HepG2 (cell line): ENCODE results near the gene NOC2L.

ENCODE experiments used
- ATF1 ChIP-seq: IDR thresholded peaks from 2 replicates; pipeline ENCODE4 v1.6.1; 2016; ENCODE audit warnings: mild to moderate bottlenecking, control low read depth
- CBX5 ChIP-seq: sonication (generic); formaldehyde crosslinking; IDR thresholded peaks from 2 replicates; pipeline ENCODE4 v1.4.0; 2020; ENCODE audit warnings: missing genetic modification reagents, borderline replicate concordance
- EP300 ChIP-seq, 3 experiments: sonication (generic) in 1 of 3; formaldehyde crosslinking in 1 of 3; IDR thresholded peaks; 2 replicates each; pipeline versions ENCODE4 v1.5.1 to v1.6.1; 2011 to 2020; ENCODE audit warnings: low read depth in 2 of 3, low read length in 2 of 3, borderline replicate concordance in 1 of 3, improper control_type of control experiment in 1 of 3, mild to moderate bottlenecking in 1 of 3, missing genetic modification reagents in 1 of 3, moderate library complexity in 1 of 3
- EZH2 ChIP-seq: conservative IDR thresholded peaks from 2 replicates; pipeline ENCODE4 v1.6.1; 2012; ENCODE audit warnings: mild to moderate bottlenecking, low read depth, low read length, moderate library complexity
- FOSL1 ChIP-seq: sonication (generic); formaldehyde crosslinking; IDR thresholded peaks from 2 replicates; pipeline ENCODE4 v1.9.0; 2021; ENCODE audit warnings: missing genetic modification reagents, borderline replicate concordance
- POLR2A ChIP-seq, 2 experiments: IDR thresholded peaks; 2 replicates each; pipeline ENCODE4 v1.6.1; 2011; ENCODE audit warnings: low read depth in 2 of 2, low read length in 2 of 2, mild to moderate bottlenecking in 1 of 2, moderate library complexity in 1 of 2; ENCODE audit not compliant: insufficient read depth in 1 of 2
- RARA ChIP-seq: IDR thresholded peaks from 2 replicates; pipeline ENCODE4 v1.6.1; 2016; ENCODE audit warnings: missing genetic modification reagents, missing compliant biosample characterization
- SMARCC2 ChIP-seq: fragments of 450-650 bp; IDR thresholded peaks from 2 replicates; pipeline ENCODE4 v1.6.1; 2017; ENCODE audit warnings: antibody characterized with exemption, mild to moderate bottlenecking
- SNAI1 ChIP-seq: sonication (generic); formaldehyde crosslinking; IDR thresholded peaks from 2 replicates; pipeline ENCODE4 v1.5.0; 2020; ENCODE audit warnings: mild to moderate bottlenecking, missing genetic modification reagents, borderline replicate concordance
- ZNF274 ChIP-seq: sonication (generic); formaldehyde crosslinking; IDR thresholded peaks from 2 replicates; pipeline ENCODE4 v1.5.1; 2020; ENCODE audit warnings: mild to moderate bottlenecking, missing genetic modification reagents
- ZNF768 ChIP-seq: sonication (generic); formaldehyde crosslinking; IDR thresholded peaks from 2 replicates; pipeline ENCODE4 v1.4.0; 2020; ENCODE audit warnings: missing genetic modification reagents
- TF ChIP-seq, protein P1 (sequence below): sonication (generic); formaldehyde crosslinking; conservative IDR thresholded peaks from 2 replicates; pipeline ENCODE4 v1.4.0; 2020; ENCODE audit warnings: missing genetic modification reagents
- TF ChIP-seq, protein P2 (sequence below): sonication (generic); formaldehyde crosslinking; IDR thresholded peaks from 2 replicates; pipeline ENCODE4 v1.5.0; 2020; ENCODE audit warnings: mild to moderate bottlenecking, missing genetic modification reagents, moderate library complexity

DNA sequence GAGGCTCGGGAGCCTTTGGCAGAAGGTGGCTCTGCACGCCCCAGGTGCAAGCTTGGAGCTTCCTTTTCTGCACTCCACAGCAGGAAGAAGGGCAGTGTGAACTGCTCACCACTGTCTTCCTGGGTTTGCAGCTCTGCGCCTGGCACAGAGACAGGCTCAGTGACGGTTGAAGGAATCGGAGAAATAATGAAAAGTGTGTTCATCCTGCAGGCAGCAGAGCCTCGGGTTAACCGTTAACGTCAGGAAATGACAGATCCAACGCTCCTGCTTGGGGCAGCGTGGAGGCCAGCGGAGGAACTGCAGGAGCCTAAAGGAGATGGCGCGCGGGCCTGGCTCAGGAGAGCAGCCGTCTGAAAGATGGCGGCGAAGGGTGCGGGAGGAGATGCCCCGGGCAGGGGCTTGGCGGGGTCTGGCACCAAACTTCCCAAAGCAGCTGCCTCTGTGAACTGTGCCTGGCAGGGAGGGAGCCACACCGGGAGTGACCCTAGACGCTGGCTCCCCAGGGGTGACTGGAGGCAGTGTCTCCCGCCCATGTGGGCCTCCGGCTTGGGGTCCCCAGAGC lies 46.2 kb downstream of the NOC2L start:
- TF ChIP-seq, protein P1, sequence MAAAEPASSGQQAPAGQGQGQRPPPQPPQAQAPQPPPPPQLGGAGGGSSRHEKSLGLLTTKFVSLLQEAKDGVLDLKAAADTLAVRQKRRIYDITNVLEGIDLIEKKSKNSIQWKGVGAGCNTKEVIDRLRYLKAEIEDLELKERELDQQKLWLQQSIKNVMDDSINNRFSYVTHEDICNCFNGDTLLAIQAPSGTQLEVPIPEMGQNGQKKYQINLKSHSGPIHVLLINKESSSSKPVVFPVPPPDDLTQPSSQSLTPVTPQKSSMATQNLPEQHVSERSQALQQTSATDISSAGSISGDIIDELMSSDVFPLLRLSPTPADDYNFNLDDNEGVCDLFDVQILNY, result no peak
- TF ChIP-seq SMARCC2, result no peak
- no peak for TF ChIP-seq POLR2A (IDR thresholded peaks at IDR 0.05; ENCODE audit: insufficient read depth in 1 of 2, low read depth in 2 of 2, low read length in 2 of 2)
- no peak for TF ChIP-seq SNAI1 (CRISPR knock-in tag)
- no peak for TF ChIP-seq ZNF768 (CRISPR knock-in tag)
- TF ChIP-seq EZH2, result no peak
- TF ChIP-seq FOSL1 (CRISPR knock-in tag), result no peak
- no peak for TF ChIP-seq RARA (CRISPR knock-in tag)
- TF ChIP-seq, protein P2, sequence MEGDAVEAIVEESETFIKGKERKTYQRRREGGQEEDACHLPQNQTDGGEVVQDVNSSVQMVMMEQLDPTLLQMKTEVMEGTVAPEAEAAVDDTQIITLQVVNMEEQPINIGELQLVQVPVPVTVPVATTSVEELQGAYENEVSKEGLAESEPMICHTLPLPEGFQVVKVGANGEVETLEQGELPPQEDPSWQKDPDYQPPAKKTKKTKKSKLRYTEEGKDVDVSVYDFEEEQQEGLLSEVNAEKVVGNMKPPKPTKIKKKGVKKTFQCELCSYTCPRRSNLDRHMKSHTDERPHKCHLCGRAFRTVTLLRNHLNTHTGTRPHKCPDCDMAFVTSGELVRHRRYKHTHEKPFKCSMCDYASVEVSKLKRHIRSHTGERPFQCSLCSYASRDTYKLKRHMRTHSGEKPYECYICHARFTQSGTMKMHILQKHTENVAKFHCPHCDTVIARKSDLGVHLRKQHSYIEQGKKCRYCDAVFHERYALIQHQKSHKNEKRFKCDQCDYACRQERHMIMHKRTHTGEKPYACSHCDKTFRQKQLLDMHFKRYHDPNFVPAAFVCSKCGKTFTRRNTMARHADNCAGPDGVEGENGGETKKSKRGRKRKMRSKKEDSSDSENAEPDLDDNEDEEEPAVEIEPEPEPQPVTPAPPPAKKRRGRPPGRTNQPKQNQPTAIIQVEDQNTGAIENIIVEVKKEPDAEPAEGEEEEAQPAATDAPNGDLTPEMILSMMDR (CRISPR knock-in tag), result peak; percentile 30; the same call in 1 of the 2 replicates
- TF ChIP-seq EP300 (IDR thresholded peaks at IDR 0.05; ENCODE audit: low read depth in 2 of 2, low read length in 2 of 2), result no peak
- TF ChIP-seq EP300 (CRISPR knock-in tag; IDR thresholded peaks at IDR 0.05; ENCODE audit: borderline replicate concordance), result no peak
- no peak for TF ChIP-seq ATF1 (CRISPR knock-in tag)
- TF ChIP-seq ZNF274 (CRISPR knock-in tag), result no peak
- TF ChIP-seq CBX5 (CRISPR knock-in tag), result no peak
